ENCODE measurements around the gene COQ8A.

The COQ8A gene

DNA sequence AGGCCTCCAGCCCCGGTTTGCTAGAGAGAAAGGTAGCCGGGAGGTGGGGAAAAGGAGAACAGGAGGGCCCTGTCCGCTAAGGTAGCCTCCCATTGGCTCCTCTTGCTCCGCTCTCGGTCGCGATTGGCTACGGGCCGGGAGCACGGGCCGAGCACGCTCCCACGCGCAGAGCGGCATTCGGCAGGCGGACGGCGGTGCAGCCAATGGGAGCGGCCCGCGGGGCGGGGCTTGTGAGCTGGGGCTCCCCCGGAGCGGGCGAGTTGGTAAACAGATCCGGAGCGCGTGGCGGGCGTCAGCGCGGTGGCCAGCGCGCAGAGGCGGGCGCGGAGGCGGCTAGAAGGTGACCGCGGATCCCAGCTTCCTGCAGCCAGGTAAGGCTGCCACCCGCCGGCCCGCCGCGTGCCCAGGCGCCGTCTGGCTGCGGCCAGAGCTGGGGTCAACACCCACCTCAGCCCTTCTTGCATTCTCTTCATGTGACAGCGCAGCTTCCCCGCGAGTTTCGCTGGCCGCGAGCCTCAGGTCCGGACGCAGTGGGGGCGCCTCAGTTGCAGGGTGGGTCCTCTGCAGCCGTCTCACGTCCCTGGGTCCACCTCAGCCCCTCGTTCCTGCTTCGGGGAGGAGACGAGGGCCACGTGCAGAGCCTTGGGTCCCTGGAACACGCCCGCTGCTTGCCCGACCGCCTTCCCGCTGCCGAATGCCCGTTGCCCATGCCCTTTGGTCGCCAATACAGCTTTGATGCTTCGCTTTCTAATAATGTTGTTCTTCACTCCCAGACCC, at the start of gene COQ8A:
Gene COQ8A, plus strand, starts transcription at position 266 of the 777 bp plus-strand sequence. CDS start 21,092 bp downstream, outside the sequence.
- peak; percentile 99 for DNase-seq (ENCODE audit: low read depth)

DNA sequence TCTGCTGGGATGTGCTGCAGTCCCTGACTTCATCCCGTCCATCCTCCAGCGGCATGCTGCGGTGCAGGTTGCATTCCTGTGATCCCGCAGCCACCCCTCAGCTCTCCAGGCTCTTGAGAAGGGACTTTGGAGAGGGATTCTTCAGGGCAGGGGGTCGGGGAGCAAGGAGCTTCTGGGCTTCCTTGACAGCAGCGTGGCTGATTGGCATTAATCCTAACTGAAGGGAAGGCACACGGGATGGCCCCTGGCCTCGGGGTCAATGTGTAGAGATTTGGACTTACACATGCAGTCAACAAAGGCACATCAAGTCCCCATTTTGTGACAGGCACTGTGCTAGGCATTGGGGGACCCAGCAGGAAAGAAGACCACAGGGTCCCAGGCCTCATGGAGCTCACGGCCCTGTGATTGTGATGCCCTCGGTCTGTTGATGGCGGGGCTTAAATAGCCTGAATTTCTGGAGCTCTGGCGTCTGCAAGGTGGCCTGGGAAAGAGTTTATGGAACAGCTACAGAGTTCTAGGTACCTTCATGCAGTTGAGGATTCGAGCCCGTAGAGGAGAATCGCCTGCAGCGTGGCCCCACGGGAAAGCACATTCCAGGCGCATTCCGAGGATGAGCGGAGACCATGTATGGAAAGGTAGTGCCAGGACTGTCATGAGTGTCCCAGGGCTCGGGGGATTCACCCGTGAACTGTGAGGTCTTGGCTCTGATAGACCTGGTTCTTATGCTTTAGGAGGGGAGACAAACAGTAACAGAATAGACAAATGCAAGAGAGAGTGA, 49.6 kb upstream of the COQ8A start:
- DNase-seq (ENCODE audit: low read depth) = no peak

DNA sequence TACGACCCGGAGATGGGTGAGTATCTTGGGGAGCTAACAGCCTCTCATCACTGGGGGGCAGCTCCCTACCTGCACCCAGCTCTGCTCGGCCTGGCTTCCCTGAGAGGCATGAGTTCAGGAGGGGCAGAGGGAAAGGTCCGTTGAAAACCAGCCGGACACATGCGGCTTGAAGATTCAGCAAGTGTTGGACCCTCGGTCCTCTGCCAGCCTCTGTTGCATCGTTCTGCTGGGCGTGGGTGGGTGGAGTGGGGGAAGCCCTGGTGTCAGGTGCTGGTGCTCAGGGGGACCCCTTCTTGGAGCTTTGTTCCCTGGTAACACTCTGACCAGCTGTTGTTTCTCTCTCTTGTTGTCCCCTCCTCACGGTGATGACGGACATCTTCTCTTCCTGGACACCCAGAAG, 48.7 kb upstream of the COQ8A start:
- DNase-seq (ENCODE audit: low read depth) = no peak

DNA sequence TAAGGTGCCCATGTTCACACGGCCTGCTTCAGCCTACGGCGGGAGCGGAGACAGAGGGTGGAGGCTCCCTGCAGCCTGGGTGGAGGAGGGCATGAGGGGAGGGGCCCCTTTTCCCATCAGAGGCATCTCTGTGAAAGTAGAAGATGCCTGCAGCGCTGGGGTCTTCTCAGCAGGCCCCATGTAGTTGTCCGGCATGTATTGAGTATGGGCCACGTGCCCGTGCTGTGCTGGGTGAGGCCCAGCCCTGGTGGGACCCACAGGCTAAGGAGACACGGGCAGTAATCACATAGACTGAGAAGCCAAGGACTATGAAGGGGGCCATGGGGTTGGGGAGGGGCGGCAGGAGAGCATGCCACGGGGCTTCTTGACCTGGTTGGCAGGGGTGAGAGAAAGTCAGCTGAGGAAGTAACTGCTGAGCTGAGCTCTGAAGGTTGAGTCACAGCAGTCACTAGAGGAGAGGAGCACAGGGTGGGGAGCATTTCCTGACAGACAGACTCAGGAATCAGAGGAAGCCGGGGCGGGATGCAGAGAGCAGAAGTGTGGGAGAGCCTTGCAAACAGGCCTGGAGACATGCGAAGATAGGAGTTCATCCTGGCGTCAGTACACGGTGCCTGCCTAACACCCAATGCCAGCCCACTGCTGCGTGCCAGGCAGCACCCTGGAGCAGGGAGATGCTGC, 48.1 kb upstream of the COQ8A start:
- peak; percentile 65 for DNase-seq (ENCODE audit: low read depth)

DNA sequence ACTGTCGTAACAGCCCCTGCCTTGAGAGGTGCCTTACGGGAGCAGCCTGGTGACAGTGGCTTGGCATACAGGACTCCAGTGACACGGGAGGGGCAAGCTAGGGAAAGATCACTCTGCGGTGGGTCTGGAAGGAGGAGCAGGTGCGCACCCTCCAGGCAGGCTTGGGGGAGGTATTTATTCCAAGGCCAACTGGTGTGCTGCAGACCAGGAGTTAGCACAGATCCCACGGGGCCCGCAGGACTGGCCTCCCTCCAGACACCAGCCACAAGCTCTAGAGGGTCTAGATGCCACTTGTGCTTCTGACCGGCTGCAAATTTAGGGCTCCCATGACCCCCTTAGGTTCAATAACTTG, 47.6 kb upstream of the COQ8A start:
- DNase-seq (ENCODE audit: low read depth) = no peak

DNA sequence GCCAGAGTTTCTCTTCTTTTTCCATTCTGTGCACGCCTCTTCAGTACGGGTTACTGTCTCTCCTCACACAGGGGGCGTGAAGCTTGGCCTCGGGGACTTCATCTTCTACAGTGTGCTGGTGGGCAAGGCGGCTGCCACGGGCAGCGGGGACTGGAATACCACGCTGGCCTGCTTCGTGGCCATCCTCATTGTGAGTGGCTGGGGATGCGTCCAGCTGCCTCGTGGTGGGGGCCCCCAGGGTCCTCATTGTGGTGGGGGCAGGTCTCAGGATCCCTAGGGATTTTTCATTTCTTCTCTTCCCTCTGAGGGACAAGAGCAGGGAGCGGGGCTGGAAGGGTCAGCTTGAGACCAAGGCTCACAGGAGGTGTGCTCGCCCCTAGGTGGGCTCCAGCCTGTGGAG, 46.2 kb upstream of the COQ8A start:
- DNase-seq (ENCODE audit: low read depth) = no peak

DNA sequence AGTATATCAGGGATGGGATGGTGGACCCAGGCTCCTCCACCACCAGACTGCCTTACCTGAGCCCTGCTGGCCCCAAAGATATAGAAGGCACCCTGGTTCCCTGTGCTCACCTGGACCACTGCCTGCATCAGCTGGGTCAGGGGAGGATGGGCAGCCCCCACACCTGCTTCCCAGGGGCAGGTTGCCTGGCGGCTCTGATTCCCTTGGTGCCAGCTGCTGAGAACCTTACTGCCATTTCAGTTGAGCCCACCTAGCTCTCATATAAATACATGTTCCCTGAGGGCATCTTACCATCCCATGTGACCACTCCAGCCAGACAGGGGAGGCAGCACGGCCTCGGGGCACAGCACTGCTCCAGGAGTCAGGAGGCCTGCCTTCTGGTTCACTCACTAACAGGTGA, 45.3 kb upstream of the COQ8A start:
- no peak for DNase-seq (ENCODE audit: low read depth)

DNA sequence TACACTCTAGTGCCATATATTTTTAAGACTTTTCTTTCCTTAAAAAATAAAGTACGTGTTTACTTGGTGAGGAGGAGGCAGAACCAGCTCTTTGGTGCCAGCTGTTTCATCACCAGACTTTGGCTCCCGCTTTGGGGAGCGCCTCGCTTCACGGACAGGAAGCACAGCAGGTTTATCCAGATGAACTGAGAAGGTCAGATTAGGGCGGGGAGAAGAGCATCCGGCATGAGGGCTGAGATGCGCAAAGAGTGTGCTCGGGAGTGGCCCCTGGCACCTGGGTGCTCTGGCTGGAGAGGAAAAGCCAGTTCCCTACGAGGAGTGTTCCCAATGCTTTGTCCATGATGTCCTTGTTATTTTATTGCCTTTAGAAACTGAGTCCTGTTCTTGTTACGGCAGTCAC, 44.5 kb upstream of the COQ8A start:
- no peak for DNase-seq (ENCODE audit: low read depth)

DNA sequence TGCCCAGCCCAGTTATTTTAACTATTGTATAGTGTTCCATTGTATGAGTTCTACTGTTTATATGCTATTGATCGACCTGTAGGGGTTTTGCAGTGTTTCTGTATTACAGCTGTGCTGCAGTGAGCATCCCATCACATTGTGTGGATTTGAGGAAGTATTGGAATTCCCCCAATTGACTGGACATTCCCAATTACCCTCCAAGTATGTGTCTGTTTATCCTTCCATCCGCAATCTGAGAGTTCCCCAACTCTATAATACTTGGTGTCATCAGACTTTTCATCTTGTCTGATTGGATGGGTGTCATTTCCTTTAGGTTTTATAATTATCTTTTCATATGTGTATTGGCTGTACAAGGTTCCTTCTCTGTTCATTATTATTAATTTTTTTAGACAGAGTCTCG, 41.8 kb upstream of the COQ8A start:
- DNase-seq (ENCODE audit: low read depth) = no peak

DNA sequence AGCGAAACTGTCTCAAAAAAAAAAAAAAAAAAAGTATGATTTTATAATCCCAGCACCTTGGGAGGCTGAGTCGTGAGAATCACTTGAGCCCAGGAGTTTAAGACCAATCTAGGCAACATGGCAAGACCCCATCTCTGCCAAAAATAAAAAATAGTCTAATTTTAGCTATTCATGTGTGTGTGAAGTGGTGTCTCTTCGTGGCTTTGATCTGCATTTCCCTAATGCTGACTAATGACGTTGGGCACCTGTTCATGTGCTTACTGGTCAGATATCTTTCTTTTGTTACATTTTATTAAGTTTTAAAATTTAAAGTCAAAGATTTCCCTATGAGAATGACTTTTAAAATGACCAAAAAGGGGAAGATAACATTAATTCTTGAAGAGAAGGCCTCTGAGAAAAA, 38.7 kb upstream of the COQ8A start:
- DNase-seq (ENCODE audit: low read depth) = no peak

DNA sequence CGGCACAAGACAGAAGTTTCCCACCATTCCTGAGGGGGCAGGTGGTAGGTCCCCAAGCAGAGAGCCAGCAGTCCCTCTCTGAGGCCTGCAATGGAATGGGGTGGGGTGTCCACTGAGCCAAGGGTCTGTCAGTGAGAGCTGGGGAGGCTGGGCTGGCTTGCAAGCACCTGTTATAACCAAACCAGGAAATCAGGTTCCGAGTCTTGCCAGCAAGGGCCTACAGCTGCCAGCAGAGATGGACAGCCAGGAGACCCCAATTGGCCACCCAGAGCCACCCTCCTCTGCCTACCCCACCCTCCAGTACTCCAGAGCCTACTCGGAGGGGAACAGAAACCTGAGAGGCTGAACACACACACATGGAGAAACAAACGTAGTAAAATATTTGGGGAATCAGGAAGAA, 37.5 kb upstream of the COQ8A start:
- DNase-seq (ENCODE audit: low read depth) = no peak

DNA sequence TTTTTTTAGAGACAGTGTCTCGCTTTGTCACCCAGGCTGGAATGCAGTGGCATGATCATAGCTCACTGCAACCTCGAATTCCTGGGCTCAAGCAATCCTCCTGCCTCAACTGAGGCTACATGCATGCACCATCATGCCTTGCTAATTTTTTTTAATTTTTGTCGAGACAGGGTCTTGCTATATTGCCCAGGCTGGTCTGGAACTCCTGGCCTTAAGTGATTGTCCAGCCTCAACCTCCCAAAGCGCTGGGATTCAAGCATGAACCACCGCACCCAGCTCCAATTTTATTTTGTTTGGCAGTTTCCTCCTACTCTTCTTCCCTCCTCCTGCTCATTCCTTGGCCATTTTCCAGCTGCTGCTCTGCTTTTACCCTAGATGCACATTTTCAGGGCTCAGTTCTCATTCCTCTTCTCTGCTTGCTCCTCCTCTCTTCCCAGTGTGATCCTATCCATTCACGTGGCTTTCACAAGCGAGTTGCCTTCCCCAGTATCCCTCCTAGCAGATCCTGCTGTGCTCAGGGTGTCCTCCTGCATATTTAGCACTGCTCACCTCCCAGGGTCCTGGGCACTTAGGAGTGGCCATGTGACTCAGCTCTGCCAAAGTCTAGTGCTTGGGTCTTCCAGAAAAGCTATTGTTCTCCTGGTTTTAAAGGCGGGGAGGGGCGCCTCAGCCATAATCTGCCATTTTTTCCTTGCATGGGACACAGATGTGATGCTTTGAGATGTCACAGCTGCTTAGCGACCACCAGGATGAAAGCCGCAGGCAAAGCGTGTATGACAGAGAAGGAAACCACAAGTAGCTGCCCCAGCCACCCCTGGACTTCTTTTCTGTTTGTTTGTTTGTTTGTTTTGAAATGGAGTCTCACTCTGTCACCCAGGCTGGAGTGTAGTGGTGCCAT, 36.0 kb upstream of the COQ8A start:
- peak; percentile 43 for DNase-seq (ENCODE audit: low read depth)

DNA sequence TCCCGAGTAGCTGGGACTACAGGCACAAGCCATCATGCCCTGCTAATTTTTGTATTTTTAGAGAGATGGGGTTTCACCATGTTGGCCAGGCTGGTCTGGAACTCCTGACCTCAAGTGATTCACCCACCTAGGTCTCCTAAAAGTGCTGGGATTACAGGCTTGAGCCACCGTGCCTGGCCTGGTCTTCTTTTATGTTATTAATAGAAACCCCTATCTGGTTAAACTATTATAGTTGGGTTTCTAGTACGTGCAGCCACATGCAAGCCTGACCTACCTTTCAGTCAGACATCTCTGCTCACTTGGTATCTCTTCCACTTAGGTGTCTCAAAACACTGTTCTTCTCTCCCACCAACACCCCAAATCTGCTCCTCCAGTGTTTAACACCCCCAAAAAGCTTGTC, 35.3 kb upstream of the COQ8A start:
- DNase-seq (ENCODE audit: low read depth) = no peak

DNA sequence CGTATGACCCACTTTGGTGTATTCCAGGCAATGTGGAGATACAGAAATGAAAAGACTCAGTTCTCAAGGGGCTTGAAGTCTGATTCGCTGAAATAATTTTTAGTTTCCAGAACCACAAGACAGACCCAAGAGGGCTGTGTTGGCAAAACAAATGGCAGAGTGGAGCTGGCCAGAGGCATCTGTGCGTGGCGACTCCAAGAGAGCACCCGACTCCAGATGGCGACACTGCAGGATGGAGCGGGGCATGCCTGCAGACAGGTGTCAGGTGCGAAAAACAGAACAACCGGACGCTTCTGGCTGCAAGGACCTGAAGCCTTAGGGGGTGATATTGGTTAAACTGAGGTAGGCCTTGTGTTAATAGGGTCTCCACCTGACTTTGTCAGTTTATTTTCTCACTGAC, 31.7 kb upstream of the COQ8A start:
- DNase-seq (ENCODE audit: low read depth) = no peak

DNA sequence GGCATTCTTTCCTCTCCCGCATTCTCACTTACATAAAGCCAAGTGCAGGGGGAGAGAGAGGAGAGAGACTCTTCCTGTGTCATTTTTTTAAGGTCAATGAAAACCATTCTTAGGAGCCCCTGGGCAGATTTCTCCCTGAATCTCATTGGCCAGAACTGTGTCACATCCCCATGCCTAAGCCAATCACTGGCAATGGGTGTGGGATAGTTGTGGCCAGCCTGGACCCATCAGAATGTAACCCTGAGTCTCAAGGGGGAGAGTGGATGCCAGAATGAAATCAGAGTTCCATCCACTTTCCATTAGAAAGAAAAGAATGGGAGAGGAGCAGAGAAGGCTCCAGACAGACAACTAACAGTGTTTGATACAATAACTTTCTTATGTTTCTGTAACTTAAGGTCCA, 31.2 kb upstream of the COQ8A start:
- no peak for DNase-seq (ENCODE audit: low read depth)

DNA sequence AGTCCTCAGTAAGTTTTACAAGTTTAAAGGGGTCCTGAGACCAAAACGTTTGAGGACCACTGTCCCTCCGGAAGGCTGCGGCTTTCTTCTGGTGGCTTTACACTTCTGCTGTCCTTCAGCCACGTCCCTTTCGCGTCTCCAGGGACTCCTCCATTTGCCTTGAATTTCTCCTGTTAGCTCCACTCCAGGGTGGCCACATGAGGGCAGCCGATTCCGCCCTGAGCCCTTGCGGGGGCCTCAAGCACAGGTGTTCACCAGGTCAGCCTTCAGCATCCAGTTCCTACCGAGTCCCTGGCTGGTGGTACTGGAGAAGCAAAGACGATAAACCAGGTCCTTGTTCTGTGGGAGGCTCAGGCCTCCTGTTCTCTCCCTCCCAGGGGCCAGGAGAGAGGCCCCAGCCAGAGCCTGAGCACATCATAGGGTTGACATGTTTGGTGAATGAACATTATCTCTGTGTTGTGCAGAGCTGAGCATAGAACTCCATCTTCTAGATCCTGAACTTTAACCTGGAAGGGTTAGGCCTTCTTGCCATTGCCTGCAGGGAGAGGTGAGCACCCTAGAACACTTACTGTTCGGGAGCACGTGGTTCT, 27.4 kb upstream of the COQ8A start:
- DNase-seq (ENCODE audit: low read depth) = peak; percentile 37

DNA sequence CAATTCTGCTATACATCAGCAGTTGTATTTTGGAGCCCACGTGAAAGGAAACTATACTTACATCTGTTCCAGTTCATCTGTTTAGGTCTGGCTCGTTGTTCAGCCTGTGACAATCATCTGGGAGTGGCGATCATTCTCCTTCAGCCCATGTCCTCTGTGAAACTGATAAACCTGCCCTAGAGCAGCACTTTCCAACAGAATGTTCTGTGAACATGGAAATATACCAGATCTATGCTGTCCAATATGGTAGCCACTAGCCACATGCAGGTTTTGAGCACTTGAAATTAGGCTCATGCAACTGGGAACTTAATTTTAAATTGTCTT, 24.5 kb upstream of the COQ8A start:
- DNase-seq (ENCODE audit: low read depth) = no peak

DNA sequence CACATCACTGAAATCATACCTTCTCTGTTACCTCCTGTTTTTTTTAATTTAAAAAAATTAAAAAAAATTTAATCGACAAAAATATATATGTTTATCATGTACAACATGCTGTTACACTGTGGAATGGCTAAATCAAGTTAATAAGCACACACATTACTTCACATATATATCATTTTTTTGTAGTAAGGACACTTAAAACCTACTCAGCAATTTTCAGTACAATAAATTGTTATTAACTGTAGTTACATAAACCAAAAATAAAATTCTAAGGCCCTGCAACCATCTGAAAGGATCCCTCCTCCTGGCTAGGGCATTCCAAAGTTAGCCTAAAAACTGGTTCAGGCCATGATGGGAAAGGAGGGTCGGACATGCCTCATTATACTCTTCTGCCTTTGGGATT, 23.6 kb upstream of the COQ8A start:
- no peak for DNase-seq (ENCODE audit: low read depth)

DNA sequence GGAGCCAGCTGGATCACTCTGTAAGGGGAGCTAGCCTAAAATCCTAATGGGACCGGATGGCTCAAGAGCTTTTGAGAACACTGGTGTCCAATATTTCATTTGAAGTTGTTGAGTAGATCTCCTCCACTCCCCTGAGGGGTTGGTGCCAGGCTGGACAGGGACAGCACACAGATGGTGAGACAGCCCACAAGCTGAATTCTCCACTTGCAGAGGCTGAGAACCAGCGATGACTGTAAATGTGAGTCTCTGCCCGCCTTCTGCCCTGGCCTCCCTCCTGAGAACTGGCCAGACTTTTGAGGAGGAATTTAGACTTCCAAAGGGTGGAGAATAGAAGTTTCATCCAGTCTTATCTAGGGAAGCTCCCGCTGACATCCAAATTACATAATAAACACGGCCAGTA, 20.5 kb upstream of the COQ8A start:
- no peak for DNase-seq (ENCODE audit: low read depth)

DNA sequence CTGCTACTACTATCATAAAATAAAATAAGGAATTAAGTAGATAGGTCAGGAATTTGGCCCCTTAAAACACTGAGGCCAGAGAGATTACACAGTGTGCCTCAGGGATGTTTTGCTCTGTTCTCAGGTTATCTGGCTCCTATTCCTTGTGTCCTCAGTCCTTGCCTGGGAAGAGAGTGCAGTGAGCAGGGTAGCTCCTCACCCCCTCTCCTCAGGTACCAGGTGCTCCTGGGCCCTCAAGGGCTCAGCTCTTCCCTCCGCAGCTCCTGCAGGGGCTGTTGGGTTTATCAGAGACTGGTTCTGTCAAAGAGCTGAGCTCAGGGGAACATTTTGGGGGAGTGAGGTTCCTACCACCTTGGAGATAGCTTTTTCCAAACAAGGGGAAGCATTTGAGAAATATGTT, 20.1 kb upstream of the COQ8A start:
- DNase-seq (ENCODE audit: low read depth) = no peak

DNA sequence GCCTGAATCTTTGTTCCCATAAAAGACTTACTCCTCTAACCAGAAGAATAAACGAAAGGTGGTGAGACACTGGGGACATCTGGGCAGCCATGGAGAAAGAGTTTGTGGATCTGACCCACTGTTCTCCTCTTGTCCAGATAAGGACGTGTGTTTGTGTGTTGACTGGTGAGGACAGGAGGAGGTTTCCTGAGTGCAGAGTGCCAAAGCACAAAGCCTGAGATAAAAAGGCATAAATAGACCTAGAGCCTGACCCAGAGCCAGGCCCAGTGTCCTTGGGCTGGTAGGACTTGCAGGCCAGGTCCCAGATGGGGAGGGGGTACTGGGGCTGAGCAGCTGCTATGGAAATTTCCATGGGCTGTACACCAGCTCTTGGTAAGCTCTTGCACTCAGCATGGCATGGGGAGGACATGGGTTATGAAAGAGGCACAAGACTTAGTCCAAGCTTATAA, 19.6 kb upstream of the COQ8A start:
- no peak for DNase-seq (ENCODE audit: low read depth)

DNA sequence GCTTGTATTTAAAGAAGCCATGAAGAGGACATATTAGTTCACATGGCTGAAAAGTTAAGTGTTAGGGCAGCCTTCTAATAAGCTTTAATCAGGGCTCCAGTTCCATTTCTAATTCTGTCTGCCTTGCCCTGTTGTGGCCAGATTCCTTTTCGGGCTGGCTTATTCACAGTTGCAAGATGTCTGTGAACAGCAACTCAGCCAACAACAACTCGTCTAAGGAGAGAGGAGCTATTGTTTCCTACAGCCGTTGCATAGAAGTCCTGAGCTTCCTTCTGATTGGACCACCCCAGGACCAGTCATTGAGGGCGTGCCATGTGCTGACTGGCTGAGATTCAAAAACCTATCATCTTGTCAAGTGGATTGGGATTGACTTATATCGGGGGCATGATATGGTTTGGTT, 18.6 kb upstream of the COQ8A start:
- no peak for DNase-seq (ENCODE audit: low read depth)
